Trophoblast cell (in vitro differentiated cells and primary cell): ENCODE results near the gene MSL3.

ENCODE experiments used
- DNase-seq, 2 donors: peaks; one replicate each; pipeline ENCODE4 v3.0.0-alpha.2; 2016
- H2AFZ ChIP-seq: 2 replicates; pipeline ENCODE4 v1.6.1; 2013; ENCODE audit warnings: low read length, moderate library complexity, mild to moderate bottlenecking; ENCODE audit not compliant: insufficient read depth, poor library complexity
- H2AK5ac ChIP-seq: 2 replicates; pipeline ENCODE4 v1.6.1; 2013; ENCODE audit warnings: mild to moderate bottlenecking, low read length
- H2BK120ac ChIP-seq: 2 replicates; pipeline ENCODE4 v1.6.1; 2013; ENCODE audit warnings: low read length, mild to moderate bottlenecking, moderate library complexity; ENCODE audit not compliant: insufficient read depth, poor library complexity
- H2BK12ac ChIP-seq: 2 replicates; pipeline ENCODE4 v1.6.1; 2013; ENCODE audit warnings: mild to moderate bottlenecking, low read length, moderate library complexity
- H2BK5ac ChIP-seq: 2 replicates; pipeline ENCODE4 v1.6.1; 2013; ENCODE audit warnings: low read length, low read depth, moderate library complexity, mild to moderate bottlenecking; ENCODE audit not compliant: poor library complexity
- H3K14ac ChIP-seq: 2 replicates; pipeline ENCODE4 v1.6.1; 2013; ENCODE audit warnings: mild to moderate bottlenecking, low read length
- H3K18ac ChIP-seq: 2 replicates; pipeline ENCODE4 v1.6.1; 2013; ENCODE audit warnings: mild to moderate bottlenecking, low read length
- H3K23ac ChIP-seq: 2 replicates; pipeline ENCODE4 v1.6.1; 2013; ENCODE audit warnings: low read length
- H3K27ac ChIP-seq: 2 replicates; pipeline ENCODE4 v1.5.1; 2013; ENCODE audit warnings: low read depth, mild to moderate bottlenecking, inconsistent platforms, low read length, moderate library complexity
- H3K27me3 ChIP-seq: 2 replicates; pipeline ENCODE4 v1.6.1; 2013; ENCODE audit warnings: inconsistent platforms, mild to moderate bottlenecking, low read length, moderate library complexity; ENCODE audit not compliant: insufficient read depth
- H3K36me3 ChIP-seq, 2 experiments: 1 replicate in 1 of 2; 2 replicates in 1 of 2; pipeline ENCODE4 v1.6.1; 2013; ENCODE audit warnings: low read length in 2 of 2, mild to moderate bottlenecking in 2 of 2, moderate library complexity in 1 of 2; ENCODE audit not compliant: insufficient read depth in 2 of 2, control insufficient read depth in 1 of 2
- H3K4ac ChIP-seq: 2 replicates; pipeline ENCODE4 v1.6.1; 2013; ENCODE audit warnings: low read depth, mild to moderate bottlenecking, low read length, moderate library complexity
- H3K4me1 ChIP-seq, 2 experiments: 1 replicate in 1 of 2; 2 replicates in 1 of 2; pipeline ENCODE4 v1.6.1; 2013; ENCODE audit warnings: low read length in 2 of 2, mild to moderate bottlenecking in 2 of 2, moderate library complexity in 1 of 2; ENCODE audit not compliant: insufficient read depth in 2 of 2, control insufficient read depth in 1 of 2
- H3K4me2 ChIP-seq: 2 replicates; pipeline ENCODE4 v1.6.1; 2013; ENCODE audit warnings: inconsistent platforms, mild to moderate bottlenecking, low read length, moderate library complexity
- H3K4me3 ChIP-seq: 2 replicates; pipeline ENCODE4 v1.5.1; 2013; ENCODE audit warnings: mild to moderate bottlenecking, low read depth, low read length, inconsistent platforms
- H3K79me1 ChIP-seq: one replicate; pipeline ENCODE4 v1.6.1; 2013; ENCODE audit warnings: low read length
- H3K79me2 ChIP-seq: 2 replicates; pipeline ENCODE4 v1.6.1; 2013; ENCODE audit warnings: low read length, mild to moderate bottlenecking; ENCODE audit not compliant: control insufficient read depth, insufficient read depth, poor library complexity
- H3K9ac ChIP-seq: 2 replicates; pipeline ENCODE4 v1.6.1; 2013; ENCODE audit warnings: mild to moderate bottlenecking, low read length
- H3K9me3 ChIP-seq: 2 replicates; pipeline ENCODE4 v1.6.1; 2013; ENCODE audit warnings: low read depth, mild to moderate bottlenecking, control low read depth, inconsistent platforms, low read length; ENCODE audit not compliant: insufficient read depth
- H4K12ac ChIP-seq: 2 replicates; pipeline ENCODE4 v1.6.1; 2013; ENCODE audit warnings: low read depth, mild to moderate bottlenecking, low read length, moderate library complexity
- H4K8ac ChIP-seq: 2 replicates; pipeline ENCODE4 v1.6.1; 2013; ENCODE audit warnings: low read depth, mild to moderate bottlenecking, low read length, moderate library complexity
- H4K91ac ChIP-seq: one replicate; pipeline ENCODE4 v1.6.1; 2013; ENCODE audit warnings: low read depth, mild to moderate bottlenecking, low read length, moderate library complexity
- WGBS: extraction: QIAGEN DNeasy Blood & Tissue Kit; methylation state at CpG from one replicate; pipeline ENCODE4 v1.1.7; 2013; ENCODE audit warnings: missing lambda C conversion rate; ENCODE audit not compliant: insufficient read length, insufficient coverage; ENCODE audit errors: extremely low coverage; 5-methylcytosine and 5-hydroxymethylcytosine counted together

MSL3 gene

DNA sequence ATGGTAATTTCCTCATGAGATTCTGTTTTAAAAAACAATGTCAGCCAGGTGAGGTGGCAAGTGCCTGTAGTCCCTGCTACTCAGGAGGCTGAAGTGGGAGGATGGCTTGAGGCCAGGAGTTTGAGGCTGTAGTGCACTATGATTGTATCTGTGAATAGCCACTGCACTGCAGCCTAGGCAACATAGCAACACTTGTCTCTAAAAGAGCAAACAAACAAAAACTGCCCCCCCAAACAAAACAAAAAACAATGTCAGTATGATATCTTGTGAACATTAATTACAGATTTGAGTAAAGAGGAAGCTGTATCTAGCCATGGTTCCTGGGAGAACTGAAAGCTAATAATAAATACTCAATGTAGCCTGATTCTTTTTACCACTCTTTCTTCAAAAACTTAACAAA, 6.8 kb upstream of the MSL3 start:
- Histone ChIP-seq H3K79me2 (no peaks in the 10 kb centered on the region), H4K91ac (peak overlapping the region; percentile 47), H3K27me3 (no peaks in the 10 kb centered on the region), H2BK12ac (peak overlapping the region; percentile 76), H3K23ac (no peak overlapping the region), H3K4me2 (no peak overlapping the region), H3K4me3 (no peak overlapping the region), H3K4me1 (peaks cover 2 to 7% of the 10 kb centered on the region in 2 experiments), H3K14ac (no peak overlapping the region), H3K4ac (no peak overlapping the region), H4K12ac (no peak overlapping the region), H4K8ac (no peak overlapping the region), H3K18ac (no peak overlapping the region), H3K36me3 (peaks cover 0 to 2% of the 10 kb centered on the region in 2 experiments), H2BK5ac (no peak overlapping the region), H2AK5ac (no peak overlapping the region), H3K9me3 (no peaks in the 10 kb centered on the region), H3K9ac (no peak overlapping the region), H2BK120ac (no peak overlapping the region), H3K79me1 (peaks cover 3% of the 10 kb centered on the region), H2AFZ (no peak overlapping the region), H3K27ac (no peak overlapping the region)
- DNase-seq: no peak

DNA sequence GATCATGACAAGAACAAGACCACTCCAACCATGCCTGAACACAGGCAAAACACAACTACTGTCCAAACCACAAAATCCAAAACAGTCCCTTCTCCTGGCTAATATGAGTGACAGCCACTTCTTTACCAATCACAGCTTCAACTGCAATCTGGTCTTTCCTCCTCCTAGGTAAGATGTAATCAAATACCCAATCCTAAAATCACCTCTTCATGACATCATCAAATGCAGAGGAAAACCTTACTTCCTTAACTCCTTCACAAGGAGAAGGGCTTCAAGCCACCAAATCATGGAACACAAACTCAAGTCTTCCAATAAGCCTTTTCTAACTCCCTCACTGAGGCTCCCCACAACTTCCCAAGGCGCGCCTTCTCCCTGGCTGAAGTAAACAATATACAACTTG, 4.4 kb upstream of the MSL3 start:
- no peak overlapping the region for H4K91ac ChIP-seq
- H3K23ac ChIP-seq: no peak overlapping the region
- H3K79me2 ChIP-seq: peaks cover 2% of the 10 kb centered on the region
- no peaks in the 10 kb centered on the region for H3K27me3 ChIP-seq
- H3K9me3 ChIP-seq: no peaks in the 10 kb centered on the region
- no peak overlapping the region for H4K12ac ChIP-seq
- no peak overlapping the region for H2AFZ ChIP-seq
- WGBS: no CpG with 5 or more reads among the region's 2 CpGs
- DNase-seq: no peak
- H3K4me1 ChIP-seq: peaks cover 5 to 15% of the 10 kb centered on the region in 2 experiments
- H3K27ac ChIP-seq: no peak overlapping the region
- no peak overlapping the region for H2BK120ac ChIP-seq
- no peak overlapping the region for H3K18ac ChIP-seq
- no peak overlapping the region for H3K9ac ChIP-seq
- no peak overlapping the region for H2AK5ac ChIP-seq
- H3K14ac ChIP-seq: no peak overlapping the region
- H3K79me1 ChIP-seq: peaks cover 13% of the 10 kb centered on the region
- H3K4me3 ChIP-seq: no peak overlapping the region
- H3K4ac ChIP-seq: no peak overlapping the region
- H2BK12ac ChIP-seq: no peak overlapping the region
- no peak overlapping the region for H2BK5ac ChIP-seq
- no peak overlapping the region for H4K8ac ChIP-seq
- H3K36me3 ChIP-seq: peaks cover 0 to 2% of the 10 kb centered on the region in 2 experiments
- no peak overlapping the region for H3K4me2 ChIP-seq

DNA sequence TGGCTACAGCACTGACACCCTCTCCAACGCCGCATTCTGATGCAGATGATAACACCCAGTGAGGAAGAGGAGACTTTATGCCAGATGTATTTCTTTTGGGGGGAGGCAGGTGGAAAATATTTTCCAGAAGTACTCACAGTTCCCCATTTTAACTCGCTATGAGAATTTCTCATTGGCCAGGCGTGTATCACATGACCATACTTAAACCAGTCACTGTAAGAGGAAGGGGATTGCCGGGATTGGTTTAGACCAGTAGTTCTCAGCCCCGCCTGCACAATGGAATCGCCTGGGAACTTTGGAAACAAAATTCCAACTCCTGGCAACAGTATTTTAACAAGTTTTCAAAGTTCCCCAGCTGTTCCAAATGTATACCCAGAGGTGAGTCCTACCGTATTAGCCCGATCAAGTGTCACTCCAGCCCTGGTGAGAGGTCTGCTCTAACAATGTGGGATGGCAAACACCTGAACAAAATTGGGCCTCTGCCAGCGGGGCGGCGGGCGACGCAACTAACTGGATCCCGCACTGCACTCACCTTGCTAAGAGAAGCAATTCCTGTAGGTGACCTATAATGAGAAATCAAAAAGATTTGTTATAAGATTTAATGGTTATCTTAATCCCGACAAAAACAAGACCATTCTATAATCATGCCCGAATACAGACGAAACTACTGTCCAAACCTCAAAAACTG, 2.9 kb upstream of the MSL3 start:
- Histone ChIP-seq H2BK12ac (no peak overlapping the region), H3K27me3 (no peaks in the 10 kb centered on the region), H3K36me3 (peaks cover 0 to 2% of the 10 kb centered on the region in 2 experiments), H3K79me1 (peaks cover 16% of the 10 kb centered on the region), H4K8ac (no peak overlapping the region), H3K4me2 (no peak overlapping the region), H3K14ac (no peak overlapping the region), H2BK120ac (no peak overlapping the region), H3K9me3 (no peaks in the 10 kb centered on the region), H3K4me3 (no peak overlapping the region), H3K4me1 (peaks cover 2 to 11% of the 10 kb centered on the region in 2 experiments), H3K9ac (no peak overlapping the region), H4K12ac (no peak overlapping the region), H3K79me2 (peaks cover 5% of the 10 kb centered on the region), H3K23ac (no peak overlapping the region), H3K18ac (no peak overlapping the region), H3K27ac (no peak overlapping the region), H2AFZ (no peak overlapping the region), H2BK5ac (no peak overlapping the region), H4K91ac (no peak overlapping the region), H2AK5ac (no peak overlapping the region), H3K4ac (no peak overlapping the region)
- DNase-seq: no peak
- WGBS: no CpG with 5 or more reads among the region's 18 CpGs

DNA sequence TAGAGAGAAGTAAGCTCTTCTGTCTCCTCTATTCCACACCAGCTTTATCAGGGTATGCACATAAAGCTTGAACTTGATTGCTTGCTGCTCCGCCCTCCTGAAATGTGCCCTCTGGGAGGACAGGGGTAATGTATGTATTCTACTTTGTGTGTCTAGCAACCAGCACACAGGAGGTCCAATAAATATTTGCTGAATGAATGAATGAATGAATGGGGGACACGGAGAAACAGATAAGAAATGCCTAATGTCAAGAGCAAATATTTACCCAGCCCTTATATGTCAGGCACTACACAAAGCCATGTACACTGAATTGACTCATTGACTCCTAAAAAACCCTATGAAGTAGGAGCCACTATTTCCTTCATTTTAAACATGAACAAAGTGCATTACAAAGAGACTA, 2.3 kb upstream of the MSL3 start:
- H2BK120ac ChIP-seq: no peak overlapping the region
- H3K79me2 ChIP-seq: peaks cover 5% of the 10 kb centered on the region
- H3K79me1 ChIP-seq: peaks cover 13% of the 10 kb centered on the region
- no peak overlapping the region for H4K12ac ChIP-seq
- no peak overlapping the region for H3K14ac ChIP-seq
- no peak for DNase-seq
- H2AK5ac ChIP-seq: no peak overlapping the region
- H3K4ac ChIP-seq: no peak overlapping the region
- H3K27me3 ChIP-seq: no peaks in the 10 kb centered on the region
- no peaks in the 10 kb centered on the region for H3K9me3 ChIP-seq
- peaks cover 2 to 8% of the 10 kb centered on the region in 2 experiments for H3K4me1 ChIP-seq
- H3K18ac ChIP-seq: no peak overlapping the region
- H3K4me3 ChIP-seq: no peak overlapping the region
- no peak overlapping the region for H3K9ac ChIP-seq
- H3K23ac ChIP-seq: no peak overlapping the region
- no peak overlapping the region for H2AFZ ChIP-seq
- H3K36me3 ChIP-seq: peaks cover 0 to 2% of the 10 kb centered on the region in 2 experiments
- no peak overlapping the region for H3K4me2 ChIP-seq
- no peak overlapping the region for H2BK12ac ChIP-seq
- no peak overlapping the region for H2BK5ac ChIP-seq
- no peak overlapping the region for H3K27ac ChIP-seq
- H4K8ac ChIP-seq: no peak overlapping the region
- no CpG with 5 or more reads among the region's 2 CpGs for WGBS
- no peak overlapping the region for H4K91ac ChIP-seq
